HFFc6 (cell line): Measurements from ENCODE around the gene FFAR1. TPM values are rescaled to one million over a fixed set of nuclear protein-coding genes. Genes with fewer than 3 reads are reported as not detected.
"Not testable (repeated sequence)": the region's sequence is repeated elsewhere in the genome, so short reads cannot be mapped to it uniquely, and the experiment has no call there.

Source experiments
- DNase-seq: peaks from one replicate; pipeline ENCODE4 v3.0.0-alpha.2; 2018
- H3K27ac Mint-ChIP-seq: 2 replicates; pipeline ENCODE4 v1.8.0; 2020; ENCODE audit warnings: mild to moderate bottlenecking, mixed read lengths
- H3K27me3 Mint-ChIP-seq: 2 replicates; pipeline ENCODE4 v1.8.0; 2021; ENCODE audit warnings: mild to moderate bottlenecking, moderate library complexity, mixed read lengths; ENCODE audit not compliant: insufficient read depth
- H3K36me3 Mint-ChIP-seq: 2 replicates; pipeline ENCODE4 v1.8.0; 2021; ENCODE audit warnings: low read depth, mixed read lengths
- H3K4me1 Mint-ChIP-seq: 2 replicates; pipeline ENCODE4 v1.8.0; 2020; ENCODE audit warnings: low read depth, mixed read lengths
- H3K4me3 Mint-ChIP-seq: 2 replicates; pipeline ENCODE4 v1.8.0; 2020; ENCODE audit warnings: mild to moderate bottlenecking, moderate library complexity, mixed read lengths
- H3K9me3 Mint-ChIP-seq: 2 replicates; pipeline ENCODE4 v1.8.0; 2020; ENCODE audit warnings: mild to moderate bottlenecking, mixed read lengths
- CTCF ChIP-seq: fragments of 200-600 bp; sonication (generic); IDR thresholded peaks from 2 replicates; pipeline ENCODE4 v1.5.0; 2021; ENCODE audit warnings: antibody characterized with exemption, mild to moderate bottlenecking
- total RNA-seq, 6 experiments: library from RNA; stranded (reverse); fragmentation: NEBNext Ultra II Directional; extraction: Animal tissue kit (Norgen Biotek cat#: 25700); gene quantifications; 2 replicates in 1 of 6; 3 replicates in 5 of 6; pipeline ENCODE4 v1.2.3, GENCODE V29; 2021

Gene FFAR1
- total RNA-seq, 6 experiments from 2014 or later = not detected

GRCh38 chr19:35377656-35378055, 30.0 kb downstream of the FFAR1 start:
- no peaks in the 10 kb centered on the region for H3K4me1 Mint-ChIP-seq
- peaks cover 33% of the 10 kb centered on the region for H3K27me3 Mint-ChIP-seq
- no peaks in the 10 kb centered on the region; the same call in 1 of the 2 replicates for H3K9me3 Mint-ChIP-seq

GRCh38 chr19:35378356-35378755, 30.7 kb downstream of the FFAR1 start:
- TF ChIP-seq CTCF = no peak
- no peak overlapping the region for H3K27ac Mint-ChIP-seq
- no peaks in the 10 kb centered on the region for H3K36me3 Mint-ChIP-seq
- H3K4me3 Mint-ChIP-seq = no peak overlapping the region
- H3K27me3 Mint-ChIP-seq = peaks cover 37% of the 10 kb centered on the region
- H3K4me1 Mint-ChIP-seq = no peaks in the 10 kb centered on the region
- DNase-seq = no peak
- H3K9me3 Mint-ChIP-seq = no peaks in the 10 kb centered on the region; the same call in 1 of the 2 replicates

More at GRCh38 chr19:35377656-35378055, 30.0 kb downstream of the FFAR1 start:
- no peaks in the 10 kb centered on the region for H3K36me3 Mint-ChIP-seq
- H3K27ac Mint-ChIP-seq = no peak overlapping the region
- DNase-seq = no peak
- no peak overlapping the region for H3K4me3 Mint-ChIP-seq
- TF ChIP-seq CTCF = no peak

- not testable (repeated sequence) for H3K9me3 Mint-ChIP-seq, H3K4me1 Mint-ChIP-seq, H3K4me3 Mint-ChIP-seq, H3K27ac Mint-ChIP-seq, DNase-seq, H3K36me3 Mint-ChIP-seq
- H3K27me3 Mint-ChIP-seq = peaks cover 34% of the 10 kb centered on the region
Observed at GRCh38 chr19:35379545-35379944, 31.8 kb downstream of the FFAR1 start.

- Mint-ChIP-seq H3K9me3 (peaks cover 13% of the 10 kb centered on the region), H3K4me3 (no peak overlapping the region), H3K36me3 (no peaks in the 10 kb centered on the region), H3K27ac (no peak overlapping the region), H3K4me1 (no peaks in the 10 kb centered on the region), H3K27me3 (peaks cover 31% of the 10 kb centered on the region)
- no peak for DNase-seq
- TF ChIP-seq CTCF = no peak
Observed at GRCh38 chr19:35379992-35380391, 32.3 kb downstream of the FFAR1 start.

- H3K4me3 Mint-ChIP-seq = no peak overlapping the region
- no peak for DNase-seq
- peaks cover 25% of the 10 kb centered on the region for H3K27me3 Mint-ChIP-seq
- TF ChIP-seq CTCF = no peak
- H3K4me1 Mint-ChIP-seq = no peaks in the 10 kb centered on the region
- H3K36me3 Mint-ChIP-seq = no peaks in the 10 kb centered on the region
- no peak overlapping the region for H3K27ac Mint-ChIP-seq
- peaks cover 13% of the 10 kb centered on the region for H3K9me3 Mint-ChIP-seq
Observed at GRCh38 chr19:35380450-35381124, 32.9 kb downstream of the FFAR1 start.

GRCh38 chr19:35381318-35381717, 33.6 kb downstream of the FFAR1 start:
- DNase-seq = no peak
- H3K9me3 Mint-ChIP-seq = peaks cover 18% of the 10 kb centered on the region
- H3K27ac Mint-ChIP-seq = no peak overlapping the region
- H3K4me1 Mint-ChIP-seq = no peaks in the 10 kb centered on the region
- H3K27me3 Mint-ChIP-seq = peaks cover 25% of the 10 kb centered on the region
- H3K36me3 Mint-ChIP-seq = peaks cover 1% of the 10 kb centered on the region
- TF ChIP-seq CTCF = no peak
- H3K4me3 Mint-ChIP-seq = no peak overlapping the region
